HG02981 (cell line): ENCODE data around the gene ESYT3.
"Not testable (repeated sequence)": the region's sequence is repeated elsewhere in the genome, so short reads cannot be mapped to it uniquely, and the experiment has no call there.

Experiments used
- ATAC-seq: cut with Tn5 transposase; IDR thresholded peaks from one replicate; pipeline ENCODE4 v1.9.1; 2021; ENCODE audit warnings: mild to moderate bottlenecking, moderate library complexity; ENCODE audit not compliant: unreplicated experiment

The ESYT3 gene

GRCh38 chr3:138408751-138409570 is 25.5 kb upstream of the ESYT3 start:
- no peak for ATAC-seq

- ATAC-seq, result no peak
These were observed 21.4 kb upstream of the ESYT3 start for GRCh38 chr3:138412821-138413551.

GRCh38 chr3:138416236-138416635 is 18.2 kb upstream of the ESYT3 start:
- not testable (repeated sequence) for ATAC-seq

- no peak for ATAC-seq
These were observed 16.8 kb upstream of the ESYT3 start for GRCh38 chr3:138417559-138417982.

GRCh38 chr3:138418601-138419206 is 15.7 kb upstream of the ESYT3 start:
- no peak for ATAC-seq

- ATAC-seq, result no peak
These were observed 11.1 kb upstream of the ESYT3 start for GRCh38 chr3:138423316-138423715.

GRCh38 chr3:138424323-138424722 is 10.1 kb upstream of the ESYT3 start:
- no peak for ATAC-seq

- ATAC-seq, result no peak
These were observed 8.2 kb upstream of the ESYT3 start for GRCh38 chr3:138426211-138426610.

GRCh38 chr3:138426754-138427153 is 7.7 kb upstream of the ESYT3 start:
- ATAC-seq, result not testable (repeated sequence)

- no peak for ATAC-seq
These were observed 4.8 kb upstream of the ESYT3 start for GRCh38 chr3:138429665-138430064.

GRCh38 chr3:138432576-138433240 is 1.7 kb upstream of the ESYT3 start:
- ATAC-seq, result no peak

- no peak for ATAC-seq
These were observed 532 bp upstream of the ESYT3 start for GRCh38 chr3:138433892-138434275.

GRCh38 chr3:138434875-138435772 is 708 bp downstream of the ESYT3 start:
- ATAC-seq, result no peak

GRCh38 chr3:138435840-138436239 is 1.4 kb downstream of the ESYT3 start:
- ATAC-seq, result no peak

GRCh38 chr3:138437281-138437680 is 2.9 kb downstream of the ESYT3 start:
- no peak for ATAC-seq

GRCh38 chr3:138438896-138439295 is 4.5 kb downstream of the ESYT3 start:
- ATAC-seq, result no peak

GRCh38 chr3:138439646-138440045 is 5.2 kb downstream of the ESYT3 start:
- ATAC-seq, result no peak

GRCh38 chr3:138440121-138440521 is 5.7 kb downstream of the ESYT3 start:
- ATAC-seq, result no peak

- ATAC-seq, result no peak
These were observed 6.2 kb downstream of the ESYT3 start for GRCh38 chr3:138440596-138440995.

GRCh38 chr3:138441256-138441655 is 6.8 kb downstream of the ESYT3 start:
- no peak for ATAC-seq
